ENCODE results near the gene ETHE1.

Gene ETHE1

GRCh38 chr19:43495082-43495481 lies 31.9 kb downstream of the ETHE1 start:
- no peaks in the 10 kb centered on the region for H3K9me3 ChIP-seq (ENCODE audit: control insufficient read depth in 5 of 5, low read length in 5 of 5)
- no peak overlapping the region for H3K9ac ChIP-seq (ENCODE audit: low read length in 5 of 5)
- H3K4me1 ChIP-seq (ENCODE audit: control insufficient read depth in 5 of 5, insufficient read depth in 5 of 5, low read length in 5 of 5), result peaks cover 0 to 4% (median 0%) of the 10 kb centered on the region in 5 donors
- H3K36me3 ChIP-seq (ENCODE audit: control insufficient read depth in 5 of 5, insufficient read depth in 5 of 5, low read length in 5 of 5), result peaks cover 0 to 15% (median 12%) of the 10 kb centered on the region in 5 donors
- H3K4me3 ChIP-seq (ENCODE audit: low read depth in 1 of 5, low read length in 5 of 5), result no peak overlapping the region
- no peaks in the 10 kb centered on the region for H3K27me3 ChIP-seq (ENCODE audit: control insufficient read depth in 5 of 5, insufficient read depth in 4 of 5, low read length in 5 of 5)
- no peak overlapping the region for H3K27ac ChIP-seq (ENCODE audit: low read depth, low read length)

DNA sequence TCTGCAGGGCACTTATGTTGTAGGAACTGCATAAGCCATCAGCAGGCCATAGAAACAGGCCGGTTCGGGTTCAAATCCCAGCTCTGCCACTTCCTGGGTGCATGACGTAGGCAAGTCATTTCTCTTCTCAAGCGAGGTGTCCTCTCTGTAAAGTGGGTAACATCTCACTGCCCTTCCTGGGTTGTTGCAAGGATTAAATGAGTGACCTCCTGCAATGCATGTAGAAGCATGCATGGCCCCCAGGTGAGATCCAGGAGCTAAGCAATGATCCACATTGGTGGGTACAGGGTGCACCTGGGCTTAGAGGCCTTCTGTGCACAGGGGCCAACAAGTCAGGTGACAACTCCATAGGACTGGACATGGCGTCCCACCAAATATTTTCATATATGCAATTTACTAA lies 36.2 kb downstream of the ETHE1 start:
- H3K4me1 ChIP-seq (ENCODE audit: control insufficient read depth in 5 of 5, insufficient read depth in 5 of 5, low read length in 5 of 5), result peaks cover 0 to 4% (median 0%) of the 10 kb centered on the region in 5 donors
- no peak overlapping the region for H3K4me3 ChIP-seq (ENCODE audit: low read depth in 1 of 5, low read length in 5 of 5)
- H3K27ac ChIP-seq (ENCODE audit: low read depth, low read length), result no peak overlapping the region
- H3K36me3 ChIP-seq (ENCODE audit: control insufficient read depth in 5 of 5, insufficient read depth in 5 of 5, low read length in 5 of 5), result peaks cover 0 to 9% (median 3%) of the 10 kb centered on the region in 5 donors
- H3K27me3 ChIP-seq (ENCODE audit: control insufficient read depth in 5 of 5, insufficient read depth in 4 of 5, low read length in 5 of 5), result no peaks in the 10 kb centered on the region
- H3K9ac ChIP-seq (ENCODE audit: low read length in 5 of 5), result no peak overlapping the region
- H3K9me3 ChIP-seq (ENCODE audit: control insufficient read depth in 5 of 5, low read length in 5 of 5), result no peaks in the 10 kb centered on the region

- H3K27ac ChIP-seq (ENCODE audit: low read depth, low read length), result no peak overlapping the region
- H3K36me3 ChIP-seq (ENCODE audit: control insufficient read depth in 5 of 5, insufficient read depth in 5 of 5, low read length in 5 of 5), result peaks cover 0 to 3% (median 0%) of the 10 kb centered on the region in 5 donors
- H3K9ac ChIP-seq (ENCODE audit: low read length in 5 of 5), result no peak overlapping the region
- no peaks in the 10 kb centered on the region for H3K9me3 ChIP-seq (ENCODE audit: control insufficient read depth in 5 of 5, low read length in 5 of 5)
- no peak overlapping the region for H3K4me3 ChIP-seq (ENCODE audit: low read depth in 1 of 5, low read length in 5 of 5)
- H3K27me3 ChIP-seq (ENCODE audit: control insufficient read depth in 5 of 5, insufficient read depth in 4 of 5, low read length in 5 of 5), result no peaks in the 10 kb centered on the region
- H3K4me1 ChIP-seq (ENCODE audit: control insufficient read depth in 5 of 5, insufficient read depth in 5 of 5, low read length in 5 of 5), result peaks cover 0 to 5% (median 0%) of the 10 kb centered on the region in 5 donors
Measured at GRCh38 chr19:43489979-43490599, 36.9 kb downstream of the ETHE1 start.

- Histone ChIP-seq H3K27me3 (ENCODE audit: control insufficient read depth in 5 of 5, insufficient read depth in 4 of 5, low read length in 5 of 5) (no peaks in the 10 kb centered on the region), H3K36me3 (ENCODE audit: control insufficient read depth in 5 of 5, insufficient read depth in 5 of 5, low read length in 5 of 5) (no peaks in the 10 kb centered on the region), H3K4me3 (ENCODE audit: low read depth in 1 of 5, low read length in 5 of 5) (no peak overlapping the region), H3K9me3 (ENCODE audit: control insufficient read depth in 5 of 5, low read length in 5 of 5) (no peaks in the 10 kb centered on the region), H3K4me1 (ENCODE audit: control insufficient read depth in 5 of 5, insufficient read depth in 5 of 5, low read length in 5 of 5) (peaks cover 0 to 5% (median 0%) of the 10 kb centered on the region in 5 donors), H3K9ac (ENCODE audit: low read length in 5 of 5) (no peak overlapping the region), H3K27ac (ENCODE audit: low read depth, low read length) (no peak overlapping the region)
Measured at GRCh38 chr19:43489310-43489709, 37.7 kb downstream of the ETHE1 start.

GRCh38 chr19:43488179-43488578 lies 38.8 kb downstream of the ETHE1 start:
- H3K9ac ChIP-seq (ENCODE audit: low read length in 5 of 5), result no peak overlapping the region
- H3K36me3 ChIP-seq (ENCODE audit: control insufficient read depth in 5 of 5, insufficient read depth in 5 of 5, low read length in 5 of 5), result no peaks in the 10 kb centered on the region
- H3K4me3 ChIP-seq (ENCODE audit: low read depth in 1 of 5, low read length in 5 of 5), result no peak overlapping the region
- H3K4me1 ChIP-seq (ENCODE audit: control insufficient read depth in 5 of 5, insufficient read depth in 5 of 5, low read length in 5 of 5), result peaks cover 0 to 5% (median 0%) of the 10 kb centered on the region in 5 donors
- no peaks in the 10 kb centered on the region for H3K27me3 ChIP-seq (ENCODE audit: control insufficient read depth in 5 of 5, insufficient read depth in 4 of 5, low read length in 5 of 5)
- no peaks in the 10 kb centered on the region for H3K9me3 ChIP-seq (ENCODE audit: control insufficient read depth in 5 of 5, low read length in 5 of 5)
- no peak overlapping the region for H3K27ac ChIP-seq (ENCODE audit: low read depth, low read length)

- H3K36me3 ChIP-seq (ENCODE audit: control insufficient read depth in 5 of 5, insufficient read depth in 5 of 5, low read length in 5 of 5), result no peaks in the 10 kb centered on the region
- H3K4me1 ChIP-seq (ENCODE audit: control insufficient read depth in 5 of 5, insufficient read depth in 5 of 5, low read length in 5 of 5), result peaks cover 0 to 5% (median 0%) of the 10 kb centered on the region in 5 donors
Measured at GRCh38 chr19:43486412-43486811, 40.6 kb downstream of the ETHE1 start.

DNA sequence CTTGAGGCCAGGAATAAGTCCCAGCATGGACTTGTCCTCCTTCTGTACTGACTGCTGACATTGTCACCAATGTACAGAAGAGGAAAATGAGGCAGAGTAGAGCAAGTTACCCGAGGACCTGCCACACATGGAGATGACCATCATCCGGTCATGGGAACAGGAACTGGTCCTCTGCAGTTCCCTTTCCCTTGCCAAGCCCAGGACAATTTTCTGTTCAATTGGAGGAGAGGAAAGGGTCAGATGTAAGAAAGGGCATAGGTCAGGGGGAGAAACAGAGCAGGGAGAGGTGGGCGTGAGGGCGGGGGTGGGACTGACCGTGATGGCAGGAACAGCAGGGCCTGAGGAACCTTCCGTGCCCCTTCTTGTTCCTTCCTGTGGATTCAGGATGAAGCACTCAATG lies 41.0 kb downstream of the ETHE1 start:
- H3K36me3 ChIP-seq (ENCODE audit: control insufficient read depth in 5 of 5, insufficient read depth in 5 of 5, low read length in 5 of 5), result no peaks in the 10 kb centered on the region
- peaks cover 0 to 5% (median 0%) of the 10 kb centered on the region in 5 donors for H3K4me1 ChIP-seq (ENCODE audit: control insufficient read depth in 5 of 5, insufficient read depth in 5 of 5, low read length in 5 of 5)
- H3K27me3 ChIP-seq (ENCODE audit: control insufficient read depth in 5 of 5, insufficient read depth in 4 of 5, low read length in 5 of 5), result no peaks in the 10 kb centered on the region
- H3K4me3 ChIP-seq (ENCODE audit: low read depth in 1 of 5, low read length in 5 of 5), result no peak overlapping the region
- no peak overlapping the region for H3K27ac ChIP-seq (ENCODE audit: low read depth, low read length)
- no peaks in the 10 kb centered on the region for H3K9me3 ChIP-seq (ENCODE audit: control insufficient read depth in 5 of 5, low read length in 5 of 5)
- H3K9ac ChIP-seq (ENCODE audit: low read length in 5 of 5), result no peak overlapping the region

More at GRCh38 chr19:43486412-43486811, 40.6 kb downstream of the ETHE1 start:
- Histone ChIP-seq H3K4me3 (ENCODE audit: low read depth in 1 of 5, low read length in 5 of 5) (no peak overlapping the region), H3K9me3 (ENCODE audit: control insufficient read depth in 5 of 5, low read length in 5 of 5) (no peaks in the 10 kb centered on the region), H3K9ac (ENCODE audit: low read length in 5 of 5) (no peak overlapping the region), H3K27ac (ENCODE audit: low read depth, low read length) (no peak overlapping the region), H3K27me3 (ENCODE audit: control insufficient read depth in 5 of 5, insufficient read depth in 4 of 5, low read length in 5 of 5) (no peaks in the 10 kb centered on the region)

DNA sequence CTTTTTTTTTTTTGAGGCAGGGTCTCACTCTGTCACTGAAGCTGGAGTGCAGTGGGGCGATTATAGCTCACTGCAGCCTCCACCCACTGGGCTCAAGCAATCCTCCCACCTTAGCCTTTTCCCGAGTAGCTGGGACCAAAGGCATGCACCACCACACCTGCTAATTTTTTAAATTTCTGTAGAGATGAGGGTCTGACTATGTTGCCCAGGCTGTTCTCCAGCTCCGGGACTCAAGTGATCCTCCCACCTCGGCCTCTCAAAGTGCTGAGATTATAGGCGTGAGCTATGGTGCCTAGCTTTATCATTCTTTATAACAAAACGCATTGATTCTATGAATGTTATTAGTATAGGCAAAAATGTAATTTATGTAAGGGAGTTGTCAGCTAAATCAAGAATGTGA lies 43.7 kb downstream of the ETHE1 start:
- Histone ChIP-seq H3K27me3 (ENCODE audit: control insufficient read depth in 5 of 5, insufficient read depth in 4 of 5, low read length in 5 of 5) (no peaks in the 10 kb centered on the region), H3K9me3 (ENCODE audit: control insufficient read depth in 5 of 5, low read length in 5 of 5) (no peaks in the 10 kb centered on the region), H3K27ac (ENCODE audit: low read depth, low read length) (no peak overlapping the region), H3K4me3 (ENCODE audit: low read depth in 1 of 5, low read length in 5 of 5) (no peak overlapping the region), H3K36me3 (ENCODE audit: control insufficient read depth in 5 of 5, insufficient read depth in 5 of 5, low read length in 5 of 5) (no peaks in the 10 kb centered on the region), H3K9ac (ENCODE audit: low read length in 5 of 5) (no peak overlapping the region), H3K4me1 (ENCODE audit: control insufficient read depth in 5 of 5, insufficient read depth in 5 of 5, low read length in 5 of 5) (peaks cover 0 to 5% (median 0%) of the 10 kb centered on the region in 5 donors)

DNA sequence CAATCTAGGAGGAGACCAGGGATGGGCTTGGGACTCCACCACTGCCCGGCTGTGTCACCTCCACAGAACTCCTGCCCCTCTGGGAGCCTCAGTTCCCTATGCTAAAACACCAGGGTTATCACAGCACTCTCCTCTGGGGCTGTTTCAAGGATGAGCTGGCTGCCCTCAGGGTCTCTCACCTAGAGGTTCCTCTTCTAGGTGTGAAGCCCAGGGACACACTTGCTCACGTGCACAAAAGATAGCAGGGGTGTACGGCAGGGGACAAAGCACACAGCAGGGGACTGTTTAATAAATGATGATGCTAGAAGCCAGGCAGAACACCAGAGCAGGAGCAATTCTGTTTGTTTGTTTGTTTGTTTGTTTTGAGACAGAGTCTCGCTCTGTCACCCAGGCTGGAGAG lies 44.8 kb downstream of the ETHE1 start:
- H3K27me3 ChIP-seq (ENCODE audit: control insufficient read depth in 5 of 5, insufficient read depth in 4 of 5, low read length in 5 of 5), result no peaks in the 10 kb centered on the region
- H3K9me3 ChIP-seq (ENCODE audit: control insufficient read depth in 5 of 5, low read length in 5 of 5), result no peaks in the 10 kb centered on the region
- no peak overlapping the region for H3K9ac ChIP-seq (ENCODE audit: low read length in 5 of 5)
- no peaks in the 10 kb centered on the region for H3K36me3 ChIP-seq (ENCODE audit: control insufficient read depth in 5 of 5, insufficient read depth in 5 of 5, low read length in 5 of 5)
- H3K4me3 ChIP-seq (ENCODE audit: low read depth in 1 of 5, low read length in 5 of 5), result no peak overlapping the region
- peaks cover 0 to 5% (median 0%) of the 10 kb centered on the region in 5 donors for H3K4me1 ChIP-seq (ENCODE audit: control insufficient read depth in 5 of 5, insufficient read depth in 5 of 5, low read length in 5 of 5)
- no peak overlapping the region for H3K27ac ChIP-seq (ENCODE audit: low read depth, low read length)

- H3K9ac ChIP-seq (ENCODE audit: low read length in 5 of 5), result no peak overlapping the region
- no peaks in the 10 kb centered on the region for H3K9me3 ChIP-seq (ENCODE audit: control insufficient read depth in 5 of 5, low read length in 5 of 5)
- no peaks in the 10 kb centered on the region for H3K27me3 ChIP-seq (ENCODE audit: control insufficient read depth in 5 of 5, insufficient read depth in 4 of 5, low read length in 5 of 5)
- no peak overlapping the region for H3K27ac ChIP-seq (ENCODE audit: low read depth, low read length)
- H3K4me1 ChIP-seq (ENCODE audit: control insufficient read depth in 5 of 5, insufficient read depth in 5 of 5, low read length in 5 of 5), result peaks cover 0 to 5% (median 0%) of the 10 kb centered on the region in 5 donors
- H3K36me3 ChIP-seq (ENCODE audit: control insufficient read depth in 5 of 5, insufficient read depth in 5 of 5, low read length in 5 of 5), result no peaks in the 10 kb centered on the region
- no peak overlapping the region for H3K4me3 ChIP-seq (ENCODE audit: low read depth in 1 of 5, low read length in 5 of 5)
Measured at GRCh38 chr19:43481701-43482100, 45.3 kb downstream of the ETHE1 start.

Data from subcutaneous abdominal adipose tissue (tissue), 5 donors.